Germinal center (tissue), 1 donor: Measurements from ENCODE around the gene ZNF598.

Experiments
- DNase-seq: peaks from one replicate; pipeline ENCODE4 v3.0.0; 2012; ENCODE audit warnings: mixed read lengths, low spot score

The ZNF598 gene

DNA sequence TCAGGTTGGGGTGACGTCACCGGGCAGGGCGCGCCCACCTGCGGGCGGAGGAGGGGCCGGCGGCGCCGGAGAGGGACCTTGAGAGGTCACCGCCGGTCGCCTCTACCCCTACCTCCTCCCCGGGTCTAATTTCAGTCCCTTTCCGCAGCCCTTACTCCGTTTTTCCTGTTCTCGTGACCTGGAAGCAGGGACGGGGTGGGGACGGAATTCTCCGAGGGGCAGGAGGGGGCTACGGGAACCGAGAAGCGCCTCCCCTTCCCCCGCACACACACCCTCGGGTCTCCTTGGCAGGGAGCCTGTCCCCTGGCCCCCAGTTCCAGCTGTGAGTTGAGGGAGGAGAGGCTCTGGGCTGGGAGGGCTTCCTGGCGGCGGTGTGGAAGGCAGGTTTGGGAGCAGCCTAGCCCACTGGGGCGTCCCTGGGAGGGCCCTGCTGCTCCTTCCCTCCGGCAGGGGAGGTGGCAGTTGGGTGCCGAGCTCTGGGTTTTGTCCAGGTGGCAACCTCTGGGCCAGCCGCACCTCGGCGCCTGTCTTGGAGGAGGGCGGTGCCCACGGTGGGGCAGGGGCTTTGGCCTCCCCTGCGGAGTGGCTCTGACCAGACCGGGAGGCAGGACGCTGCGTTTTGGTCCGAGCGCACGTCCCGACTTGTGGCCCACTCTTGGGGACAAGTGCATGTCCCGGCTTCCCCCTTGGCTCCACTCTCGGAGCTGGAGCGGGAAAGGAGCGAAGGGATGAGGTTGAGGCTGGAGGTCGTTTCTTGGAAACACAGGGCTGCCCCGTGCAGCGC lies 19.1 kb downstream of the ZNF598 start:
- peak; percentile 48 for DNase-seq

DNA sequence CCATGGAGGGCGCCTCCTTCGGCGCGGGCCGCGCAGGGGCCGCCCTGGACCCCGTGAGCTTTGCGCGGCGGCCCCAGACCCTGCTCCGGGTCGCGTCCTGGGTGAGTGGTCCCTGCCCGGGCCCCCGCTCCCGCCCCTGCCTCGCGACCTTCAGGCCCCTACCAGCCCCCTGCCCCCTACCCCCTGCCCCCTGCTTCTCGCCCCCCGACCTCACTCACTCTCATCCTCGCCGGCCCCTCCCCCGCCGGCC lies 19.6 kb downstream of the ZNF598 start:
- no peak for DNase-seq

DNA sequence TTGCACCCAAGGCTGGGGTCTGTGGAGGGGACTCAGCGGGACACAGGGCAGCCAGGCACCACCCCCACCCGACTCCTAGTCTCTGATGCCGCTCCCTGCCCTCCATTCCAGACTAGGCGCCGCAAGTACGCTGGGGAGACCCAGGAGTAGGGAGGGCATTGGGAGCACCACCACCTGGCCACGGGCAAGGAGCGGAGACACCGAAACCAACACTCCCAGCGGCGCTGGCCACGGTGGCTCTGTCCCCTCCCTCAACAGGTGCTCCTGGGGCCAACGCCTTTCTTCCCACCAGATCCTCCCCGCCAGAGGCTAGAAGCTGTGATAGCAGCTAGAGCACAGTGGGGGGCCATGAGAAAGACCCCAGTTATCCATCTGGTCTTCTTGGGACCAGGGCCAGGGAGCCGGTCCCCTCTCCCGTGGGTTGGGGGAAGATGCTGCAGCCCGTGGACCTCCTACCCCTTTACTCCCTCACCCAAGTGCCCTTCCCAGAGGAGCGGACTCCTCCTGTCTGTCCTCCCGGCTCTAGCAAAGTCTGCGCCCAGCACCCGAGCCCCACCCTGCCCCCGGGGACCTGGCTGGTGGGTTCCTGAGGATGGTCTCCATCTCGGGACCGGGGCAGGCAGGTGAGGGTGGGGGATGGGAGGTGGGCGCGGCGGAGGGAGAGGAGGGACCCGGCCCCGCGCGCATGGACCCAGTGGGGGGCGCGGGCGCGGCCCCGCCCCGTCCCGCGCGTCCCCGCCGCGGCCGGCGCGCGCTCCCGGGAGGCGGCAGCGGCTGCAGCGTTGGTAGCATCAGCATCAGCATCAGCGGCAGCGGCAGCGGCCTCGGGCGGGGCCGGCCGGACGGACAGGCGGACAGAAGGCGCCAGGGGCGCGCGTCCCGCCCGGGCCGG lies 20.2 kb downstream of the ZNF598 start, which contains the start of gene SYNGR3:
Gene SYNGR3, plus strand, starts transcription at position 762 of the 892 bp plus-strand sequence. CDS start 133 bp downstream, outside the sequence.
- peak; percentile 41 for DNase-seq

DNA sequence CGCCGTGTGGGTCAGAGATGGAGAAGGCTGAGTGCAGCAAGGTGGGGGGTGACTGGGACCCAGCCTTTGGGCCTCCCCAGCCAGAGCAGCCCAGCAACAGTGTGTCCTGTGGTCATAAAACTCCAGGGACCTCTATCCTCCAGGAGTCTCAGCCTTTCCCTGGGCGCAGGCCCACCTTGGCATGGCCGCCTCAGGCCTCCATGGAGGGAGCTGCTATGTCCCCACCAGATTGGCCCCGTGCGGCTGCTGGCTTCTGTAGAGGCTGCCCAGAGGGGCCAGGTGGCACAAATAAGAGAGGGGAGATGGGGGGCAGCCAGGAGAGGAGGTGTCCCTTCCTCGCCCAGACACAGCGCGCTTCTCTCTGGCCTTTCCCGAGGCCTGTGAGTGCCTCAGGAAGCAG lies 22.4 kb downstream of the ZNF598 start:
- DNase-seq, result no peak

DNA sequence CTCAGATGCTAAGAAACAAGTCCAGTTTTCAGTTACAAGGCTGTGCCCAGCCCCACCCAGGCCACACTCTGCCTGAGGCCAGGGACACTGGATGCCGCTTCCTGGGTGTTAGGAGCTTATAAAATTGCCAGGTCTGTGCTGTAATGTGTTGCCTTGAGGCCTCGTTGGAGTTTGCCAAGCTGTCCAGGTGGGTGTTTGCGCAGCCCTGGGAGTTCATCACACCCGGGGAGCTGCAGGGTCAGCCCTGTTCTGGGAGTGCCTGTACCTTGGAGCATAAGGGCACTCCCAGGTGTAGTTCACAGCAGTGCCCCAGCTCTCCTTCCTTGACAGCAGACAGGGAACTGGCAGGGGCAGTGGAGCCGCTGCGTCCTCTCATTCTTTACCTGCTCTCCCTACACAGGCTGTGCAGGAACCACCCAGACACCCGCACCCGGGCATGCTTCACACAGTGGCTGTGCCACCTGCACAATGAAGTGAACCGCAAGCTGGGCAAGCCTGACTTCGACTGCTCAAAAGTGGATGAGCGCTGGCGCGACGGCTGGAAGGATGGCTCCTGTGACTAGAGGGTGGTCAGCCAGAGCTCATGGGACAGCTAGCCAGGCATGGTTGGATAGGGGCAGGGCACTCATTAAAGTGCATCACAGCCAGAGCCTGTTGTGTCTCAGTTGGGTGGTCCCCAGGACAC lies 24.0 kb downstream of the ZNF598 start:
- no peak for DNase-seq

DNA sequence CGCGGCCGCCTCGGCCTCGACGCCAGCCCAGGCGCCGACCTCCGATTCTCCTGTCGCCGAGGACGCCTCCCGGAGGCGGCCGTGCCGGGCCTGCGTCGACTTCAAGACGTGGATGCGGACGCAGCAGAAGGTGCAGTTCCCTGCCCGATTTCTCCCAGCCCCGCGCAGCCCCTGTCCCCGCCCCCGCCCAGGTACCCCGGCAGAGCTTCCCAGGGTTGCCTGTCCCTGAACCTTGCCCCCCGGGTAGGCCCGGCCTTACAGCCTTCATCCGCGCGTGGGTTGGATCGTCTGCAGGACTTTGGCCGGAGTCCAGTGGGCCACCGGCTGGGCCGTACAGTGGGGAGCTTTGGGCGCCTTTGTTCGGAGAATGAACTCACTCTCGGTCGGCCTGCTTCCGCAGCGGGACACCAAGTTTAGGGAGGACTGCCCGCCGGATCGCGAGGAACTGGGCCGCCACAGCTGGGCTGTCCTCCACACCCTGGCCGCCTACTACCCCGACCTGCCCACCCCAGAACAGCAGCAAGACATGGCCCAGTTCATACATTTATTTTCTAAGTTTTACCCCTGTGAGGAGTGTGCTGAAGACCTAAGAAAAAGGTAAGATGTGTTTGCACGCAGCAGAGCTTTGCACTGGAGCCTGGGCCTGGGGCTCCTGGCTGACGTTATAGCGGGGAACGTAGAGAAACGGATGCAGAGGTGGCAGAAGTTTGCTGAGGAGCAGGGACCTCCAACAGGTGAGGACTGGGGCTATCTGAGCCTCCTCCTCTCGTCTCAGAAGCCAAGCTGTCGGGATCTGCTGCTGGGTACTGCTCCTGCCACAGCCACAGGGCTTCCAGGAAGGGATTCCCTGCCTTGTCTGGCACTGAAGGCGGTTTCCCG lies 25.0 kb downstream of the ZNF598 start:
- DNase-seq, result no peak

DNA sequence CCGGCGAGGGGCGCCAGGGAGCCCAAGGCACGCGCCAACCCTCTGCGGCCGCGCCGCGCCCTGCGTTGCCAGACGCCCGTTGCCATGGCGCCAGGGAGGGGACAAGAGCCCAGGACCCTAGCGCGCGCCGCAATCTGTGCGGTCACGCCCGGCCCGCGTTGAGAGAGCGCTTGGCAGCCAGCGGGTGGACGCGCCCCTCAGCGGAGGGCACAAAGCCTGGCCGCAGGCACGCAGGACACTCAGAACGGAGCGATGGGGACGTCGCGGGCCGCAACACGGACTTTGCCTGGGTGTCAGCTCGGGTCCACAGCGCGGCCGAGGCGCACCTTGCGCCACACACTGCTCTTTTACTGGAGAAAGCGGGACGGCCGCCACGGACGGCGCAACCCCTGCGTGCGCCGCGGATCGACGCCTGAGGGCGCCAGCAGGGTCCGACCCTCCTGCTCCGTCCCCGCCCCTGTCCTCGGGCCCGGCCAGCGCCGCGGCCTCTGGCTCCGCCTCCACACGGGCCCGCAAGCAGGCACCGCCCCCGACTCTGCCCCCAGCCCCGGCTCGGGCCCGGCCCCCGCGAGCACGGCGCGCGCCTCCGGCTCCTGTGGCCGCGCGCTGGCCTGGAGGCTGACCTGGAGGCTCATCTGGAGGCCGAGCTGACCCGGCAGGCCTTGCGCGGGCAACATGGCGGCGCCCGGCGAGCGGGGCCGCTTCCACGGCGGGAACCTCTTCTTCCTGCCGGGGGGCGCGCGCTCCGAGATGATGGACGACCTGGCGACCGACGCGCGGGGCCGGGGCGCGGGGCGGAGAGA lies 25.9 kb downstream of the ZNF598 start, which contains the start of gene GFER:
Gene GFER, plus strand, starts transcription at position 650 of the 803 bp plus-strand sequence. Its CDS starts 26 bp downstream, at position 676.
- DNase-seq, result peak; percentile 88

DNA sequence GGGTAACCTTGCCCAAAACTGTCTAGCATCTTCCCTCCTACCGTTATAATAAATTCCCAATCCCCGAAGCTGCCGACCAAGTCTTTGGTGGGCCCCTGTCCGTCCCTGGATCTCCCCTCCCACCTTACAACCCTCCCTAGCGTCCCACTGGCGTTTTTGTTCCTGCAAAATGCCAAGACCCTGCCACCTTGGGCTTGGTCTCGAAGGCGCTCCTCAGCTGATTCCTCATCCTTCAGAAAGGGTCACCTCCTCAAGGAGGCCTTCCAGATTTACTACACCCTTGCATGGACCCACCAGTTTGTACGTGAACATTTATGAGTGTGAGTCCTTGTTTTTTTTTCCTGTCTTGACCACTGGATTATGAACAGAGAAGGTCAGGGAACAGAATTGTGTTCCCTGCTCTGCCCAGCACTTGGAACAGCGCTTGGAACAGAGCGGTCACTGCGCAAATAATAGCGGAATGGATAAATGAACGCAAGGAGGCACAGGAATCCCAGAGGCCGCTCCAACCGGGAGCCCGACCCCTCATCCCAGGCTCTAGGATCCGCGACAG lies 26.6 kb downstream of the ZNF598 start:
- no peak for DNase-seq

DNA sequence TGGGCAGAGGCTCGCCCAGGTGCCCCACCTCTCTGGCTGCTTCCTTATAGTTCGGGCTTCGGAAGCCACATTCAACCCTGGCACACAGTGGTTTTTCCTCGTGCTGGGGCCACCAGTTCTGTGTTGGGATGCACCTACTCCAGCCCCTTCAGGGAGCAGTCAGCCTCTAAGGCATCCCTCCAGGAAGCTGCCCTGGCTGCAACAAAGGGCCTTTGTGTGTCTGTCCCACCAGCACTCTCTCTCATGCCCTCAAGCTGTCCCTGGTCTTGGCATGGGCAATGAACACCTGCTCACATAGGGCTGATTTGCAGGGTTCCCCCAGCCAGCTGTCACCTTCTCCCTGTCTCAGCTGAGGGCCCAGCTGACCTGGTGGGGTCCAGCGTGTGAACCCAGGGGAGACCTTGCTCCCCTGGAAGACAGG lies 27.6 kb downstream of the ZNF598 start:
- no peak for DNase-seq

DNA sequence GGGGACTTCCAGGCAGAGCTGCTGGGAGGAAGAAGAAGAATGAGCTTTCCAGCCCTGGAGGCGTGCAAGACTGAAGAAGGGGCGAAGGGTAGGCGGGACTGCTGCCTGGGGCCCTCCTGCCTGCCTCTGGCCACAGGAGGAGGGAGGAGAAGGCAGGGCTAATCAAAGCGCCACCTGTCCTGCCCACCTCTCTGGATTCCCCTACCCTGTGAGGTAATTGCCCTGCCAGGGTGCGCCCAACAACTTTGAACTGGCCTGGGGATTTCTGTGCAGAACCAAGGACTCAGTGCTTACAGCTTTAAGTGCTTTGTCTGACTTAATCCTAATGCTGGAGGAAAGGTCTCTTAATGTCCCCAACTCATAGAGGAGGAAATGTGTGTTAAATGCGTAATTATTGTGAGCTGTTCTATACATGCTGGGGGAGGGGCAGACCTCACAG lies 28.2 kb downstream of the ZNF598 start, which contains the start of gene NOXO1:
Gene NOXO1, minus strand, starts transcription at position 72 of the 439 bp plus-strand sequence. CDS start 290 bp downstream, outside the sequence.
- no peak for DNase-seq

DNA sequence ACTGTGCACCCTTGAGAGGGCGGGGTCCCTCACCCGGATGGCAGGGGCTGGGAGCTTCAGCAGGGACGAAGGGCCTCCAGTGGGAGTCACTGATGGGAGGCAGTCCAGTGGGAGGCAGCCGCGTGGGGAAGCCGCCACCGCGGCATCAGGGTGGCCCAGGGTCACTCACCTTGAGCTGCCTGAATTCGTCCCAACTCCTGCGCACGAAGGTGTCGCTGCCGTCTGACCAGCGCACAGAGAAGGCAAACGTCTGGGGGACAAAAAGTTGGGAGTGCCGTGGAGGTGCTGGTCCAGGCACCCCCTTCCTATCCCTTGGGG lies 28.9 kb downstream of the ZNF598 start:
- DNase-seq, result no peak

DNA sequence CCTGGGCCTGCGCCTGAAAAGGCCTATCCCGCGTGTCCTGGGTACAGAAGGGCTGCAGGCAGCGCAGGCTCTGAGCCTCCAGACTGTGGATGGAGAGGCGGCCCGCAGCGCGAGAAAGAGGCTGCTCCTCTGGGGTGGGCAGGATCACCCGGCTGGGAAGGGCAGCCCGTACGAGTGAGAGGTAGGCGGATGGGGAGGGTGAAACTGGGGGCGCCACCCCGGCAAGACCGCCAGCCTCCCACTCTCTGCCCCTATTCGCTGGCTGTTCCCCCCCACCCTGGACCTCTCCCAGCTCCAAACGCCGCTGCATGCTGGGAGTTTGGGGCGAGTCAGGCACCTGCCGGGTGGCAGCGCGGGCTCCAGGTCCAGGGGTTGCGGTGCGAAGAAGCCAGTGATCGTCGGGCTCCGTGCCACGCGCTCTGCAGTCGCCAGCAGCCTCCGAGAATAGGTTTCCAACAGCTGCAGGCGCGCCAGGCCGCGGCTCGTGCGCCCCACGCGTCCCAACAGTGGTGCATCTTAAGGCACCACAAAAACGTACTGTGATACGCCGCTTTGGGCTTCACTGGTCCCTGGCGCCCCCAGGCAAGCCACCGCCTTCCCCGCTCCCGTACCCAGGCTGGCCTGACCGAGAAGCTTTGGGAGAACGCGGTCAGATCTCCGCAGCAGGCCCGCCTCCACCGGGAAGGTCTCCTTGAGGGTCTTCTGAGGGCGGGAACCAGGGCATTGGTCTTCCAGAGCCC lies 29.4 kb downstream of the ZNF598 start:
- no peak for DNase-seq

DNA sequence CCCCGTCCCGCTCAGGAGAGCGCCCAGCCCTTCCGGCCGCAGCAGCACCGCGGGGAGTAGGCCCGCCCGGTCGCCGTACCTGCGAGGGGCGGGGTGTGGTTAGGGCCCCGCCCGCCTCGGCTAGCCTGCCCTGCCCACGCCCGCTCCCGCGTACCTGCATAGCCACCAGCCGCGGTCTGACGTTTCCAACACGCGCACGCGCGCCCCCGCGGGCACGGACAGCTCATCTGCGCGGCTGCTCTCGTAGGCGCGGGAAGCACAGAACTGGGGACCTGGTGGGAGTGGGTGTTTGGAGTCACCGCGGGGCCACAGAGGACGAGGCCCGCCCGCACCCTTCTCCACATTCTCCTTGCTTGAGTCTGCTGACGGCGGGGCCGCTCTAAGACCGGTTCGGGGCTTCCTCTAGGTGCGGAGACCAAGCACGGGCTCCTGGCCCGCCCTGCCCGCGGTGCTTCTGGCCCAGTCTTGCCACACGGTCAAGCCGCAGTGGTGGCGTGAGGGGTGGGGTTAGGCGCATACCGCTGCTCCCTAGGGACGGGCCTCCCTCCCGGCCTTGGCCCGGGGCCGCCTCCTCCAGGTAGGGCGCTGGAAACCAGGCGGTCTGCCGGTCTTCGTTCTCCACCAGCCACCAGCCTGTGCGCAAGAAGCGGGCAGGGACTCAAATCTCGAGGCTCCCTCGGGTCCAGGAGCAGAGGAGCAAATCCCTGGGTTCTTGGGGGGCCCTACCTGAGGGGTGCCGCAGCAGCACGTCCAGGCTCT lies 30.2 kb downstream of the ZNF598 start:
- DNase-seq, result no peak

DNA sequence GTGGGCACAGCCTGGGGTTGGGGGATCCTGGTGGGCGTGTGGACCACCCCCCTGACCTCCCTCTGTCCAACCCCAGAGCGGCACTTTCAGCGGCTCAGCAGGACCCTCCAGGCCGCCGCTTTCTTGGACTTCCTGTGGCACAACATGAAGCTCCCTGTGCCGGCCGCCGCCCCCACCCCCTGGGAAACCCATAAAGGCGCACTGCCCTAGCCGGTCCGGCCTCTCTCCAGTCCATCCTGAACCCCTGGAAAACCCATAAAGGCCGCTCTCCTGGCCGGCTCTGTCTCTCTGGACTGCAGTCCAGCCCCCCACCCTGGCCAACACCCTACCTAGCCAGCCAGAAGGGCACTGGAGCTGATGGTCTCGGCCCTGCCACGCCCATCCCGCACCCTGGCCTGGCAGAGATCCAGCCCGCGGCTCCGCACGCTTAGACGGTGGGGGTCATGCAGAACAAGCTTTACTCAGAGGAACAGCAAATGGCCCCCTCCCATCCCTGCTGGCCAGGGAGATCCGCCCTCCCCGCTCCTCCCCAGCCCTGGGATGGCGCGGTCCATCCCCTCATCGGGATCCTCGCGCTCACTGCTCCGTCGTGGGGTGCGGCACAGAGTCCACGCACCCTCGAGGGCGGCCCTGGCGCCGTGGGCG lies 31.0 kb downstream of the ZNF598 start:
- no peak for DNase-seq

DNA sequence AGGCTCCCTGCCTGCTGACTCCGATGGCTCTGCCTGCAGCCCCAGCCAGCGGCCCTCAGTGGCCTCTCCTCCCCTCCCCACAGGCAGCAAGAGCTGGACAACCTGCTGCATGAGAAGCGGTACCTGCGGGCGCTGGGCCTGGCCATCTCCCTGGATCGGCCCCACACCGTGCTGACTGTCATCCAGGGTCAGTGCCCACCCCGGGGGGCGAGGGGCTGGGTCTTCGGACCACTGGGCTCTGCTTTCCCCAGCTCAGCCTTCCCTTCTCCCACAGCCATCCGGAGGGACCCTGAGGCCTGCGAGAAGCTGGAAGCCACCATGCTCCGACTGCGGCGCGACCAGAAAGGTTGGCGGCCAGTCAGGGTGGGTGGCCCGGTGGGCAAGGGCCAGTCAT lies 31.7 kb downstream of the ZNF598 start:
- no peak for DNase-seq

DNA sequence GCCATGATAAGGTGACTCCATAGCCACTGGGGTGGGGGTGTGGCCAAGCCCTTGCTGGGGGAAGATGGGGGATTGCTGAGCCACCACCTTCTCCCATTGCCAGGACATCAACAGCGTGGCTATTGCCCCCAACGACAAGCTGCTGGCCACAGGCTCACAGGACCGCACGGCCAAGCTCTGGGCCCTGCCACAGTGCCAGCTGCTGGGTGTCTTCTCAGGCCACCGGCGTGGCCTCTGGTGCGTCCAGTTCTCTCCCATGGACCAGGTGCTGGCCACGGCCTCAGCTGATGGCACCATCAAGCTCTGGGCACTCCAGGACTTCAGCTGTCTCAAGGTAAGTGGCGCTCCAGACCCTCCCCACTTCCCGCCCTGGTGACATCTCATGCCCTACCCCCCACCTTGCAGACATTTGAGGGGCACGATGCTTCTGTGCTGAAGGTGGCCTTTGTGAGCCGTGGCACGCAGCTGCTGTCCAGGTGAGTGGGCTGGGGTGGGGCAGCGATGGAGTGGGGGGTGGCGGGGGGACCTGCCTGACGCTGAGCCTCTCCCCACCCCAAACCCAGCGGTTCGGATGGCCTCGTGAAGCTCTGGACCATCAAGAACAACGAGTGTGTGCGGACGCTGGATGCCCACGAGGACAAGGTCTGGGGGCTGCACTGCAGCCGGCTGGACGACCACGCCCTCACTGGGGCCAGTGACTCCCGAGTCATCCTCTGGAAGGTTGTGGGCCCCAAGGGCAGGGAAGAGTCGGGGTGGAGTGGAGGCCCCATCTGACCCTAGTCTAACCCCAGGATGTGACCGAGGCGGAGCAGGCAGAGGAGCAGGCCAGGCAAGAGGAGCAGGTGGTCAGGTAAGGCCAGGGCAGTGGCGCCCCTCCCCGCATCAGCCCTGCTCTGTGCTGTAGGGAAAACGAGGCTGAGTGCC lies 32.4 kb downstream of the ZNF598 start:
- no peak for DNase-seq

DNA sequence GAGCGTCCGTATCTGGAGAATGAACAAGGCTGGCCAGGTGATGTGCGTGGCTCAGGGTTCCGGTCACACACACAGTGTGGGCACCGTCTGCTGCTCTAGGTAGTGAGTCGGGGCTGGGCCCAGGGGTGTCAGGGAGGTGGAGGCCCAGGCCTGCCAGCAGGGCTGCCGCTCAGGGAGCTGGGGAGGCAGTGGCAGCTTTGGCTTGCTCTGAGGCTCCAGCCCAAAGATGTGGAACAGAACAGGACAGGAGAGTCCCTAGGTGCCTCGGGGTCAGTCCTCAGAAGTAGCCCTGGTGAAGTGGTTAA lies 33.5 kb downstream of the ZNF598 start:
- no peak for DNase-seq
